Measurements from ENCODE around the gene APC. TPM values are rescaled to one million over a fixed set of nuclear protein-coding genes. Genes with fewer than 3 reads are reported as not detected.
A peak's percentile ranks its signal among the peaks of the same experiment; 100 is the strongest.

Gene APC
- total and polyA plus RNA-seq, 4 donors, result 4.1 to 103 (median 23.1) TPM

GRCh38 chr5:112691339-112691680 is 46.4 kb upstream of the APC start:
- Histone ChIP-seq H3K4me1 (ENCODE audit: control insufficient read depth in 5 of 5, insufficient read depth in 5 of 5, low read length in 5 of 5) (no peaks in the 10 kb centered on the region), H3K27me3 (ENCODE audit: control insufficient read depth in 3 of 3, insufficient read depth in 3 of 3, low read length in 2 of 3) (no peaks in the 10 kb centered on the region), H3K9me3 (ENCODE audit: control insufficient read depth in 4 of 4, insufficient read depth in 3 of 4, low read length in 3 of 4) (no peaks in the 10 kb centered on the region), H3K9ac (ENCODE audit: insufficient read depth in 1 of 2, low read length in 2 of 2) (no peak overlapping the region), H3K4me3 (no peak overlapping the region), H3K36me3 (ENCODE audit: control insufficient read depth in 4 of 4, insufficient read depth in 4 of 4, low read length in 4 of 4) (no peaks in the 10 kb centered on the region), H3K27ac (ENCODE audit: low read depth in 1 of 2, low read length in 1 of 2) (no peak overlapping the region)
- 57 to 76% methylated on average over 1 of the region's 1 CpG for WGBS, 2 donors
- ATAC-seq (ENCODE audit: insufficient read depth, low FRiP score) (no peak), DNase-seq (no peak)
- TF ChIP-seq CTCF (IDR thresholded peaks at IDR 0.05; ENCODE audit: control extremely low read depth, extremely low read depth), result no peak

- H3K9ac ChIP-seq (ENCODE audit: insufficient read depth in 1 of 2, low read length in 2 of 2), result no peak overlapping the region
- no peaks in the 10 kb centered on the region for H3K4me1 ChIP-seq (ENCODE audit: control insufficient read depth in 5 of 5, insufficient read depth in 5 of 5, low read length in 5 of 5)
- DNase-seq (no peak), ATAC-seq (ENCODE audit: insufficient read depth, low FRiP score) (no peak)
- H3K36me3 ChIP-seq (ENCODE audit: control insufficient read depth in 4 of 4, insufficient read depth in 4 of 4, low read length in 4 of 4), result no peaks in the 10 kb centered on the region
- no peak overlapping the region for H3K27ac ChIP-seq (ENCODE audit: low read depth in 1 of 2, low read length in 1 of 2)
- no peaks in the 10 kb centered on the region for H3K27me3 ChIP-seq (ENCODE audit: control insufficient read depth in 3 of 3, insufficient read depth in 3 of 3, low read length in 2 of 3)
- H3K9me3 ChIP-seq (ENCODE audit: control insufficient read depth in 4 of 4, insufficient read depth in 3 of 4, low read length in 3 of 4), result no peaks in the 10 kb centered on the region
- H3K4me3 ChIP-seq, result no peak overlapping the region
- TF ChIP-seq CTCF (IDR thresholded peaks at IDR 0.05; ENCODE audit: control extremely low read depth, extremely low read depth), result peak; percentile 7
- WGBS, 2 donors, result 71 to 81% methylated on average over 3 of the region's 3 CpGs
Measured at GRCh38 chr5:112691758-112692157, 45.9 kb upstream of the APC start.

GRCh38 chr5:112692472-112692871 is 45.2 kb upstream of the APC start:
- DNase-seq (no peak), ATAC-seq (ENCODE audit: insufficient read depth, low FRiP score) (no peak)
- H3K27me3 ChIP-seq (ENCODE audit: control insufficient read depth in 3 of 3, insufficient read depth in 3 of 3, low read length in 2 of 3), result no peaks in the 10 kb centered on the region
- 96% methylated on average over 1 of the region's 1 CpG for WGBS, 2 donors
- H3K36me3 ChIP-seq (ENCODE audit: control insufficient read depth in 4 of 4, insufficient read depth in 4 of 4, low read length in 4 of 4), result no peaks in the 10 kb centered on the region
- H3K27ac ChIP-seq (ENCODE audit: low read depth in 1 of 2, low read length in 1 of 2), result no peak overlapping the region
- TF ChIP-seq CTCF (IDR thresholded peaks at IDR 0.05; ENCODE audit: control extremely low read depth, extremely low read depth), result no peak
- H3K4me1 ChIP-seq (ENCODE audit: control insufficient read depth in 5 of 5, insufficient read depth in 5 of 5, low read length in 5 of 5), result no peaks in the 10 kb centered on the region
- H3K9me3 ChIP-seq (ENCODE audit: control insufficient read depth in 4 of 4, insufficient read depth in 3 of 4, low read length in 3 of 4), result no peaks in the 10 kb centered on the region
- no peak overlapping the region for H3K4me3 ChIP-seq
- H3K9ac ChIP-seq (ENCODE audit: insufficient read depth in 1 of 2, low read length in 2 of 2), result no peak overlapping the region

GRCh38 chr5:112693301-112693700 is 44.4 kb upstream of the APC start:
- DNase-seq (no peak), ATAC-seq (ENCODE audit: insufficient read depth, low FRiP score) (no peak)
- H3K4me3 ChIP-seq, result no peak overlapping the region
- H3K36me3 ChIP-seq (ENCODE audit: control insufficient read depth in 4 of 4, insufficient read depth in 4 of 4, low read length in 4 of 4), result no peaks in the 10 kb centered on the region
- H3K4me1 ChIP-seq (ENCODE audit: control insufficient read depth in 5 of 5, insufficient read depth in 5 of 5, low read length in 5 of 5), result no peaks in the 10 kb centered on the region
- 93 to 94% methylated on average over 3 of the region's 3 CpGs for WGBS, 2 donors
- H3K9me3 ChIP-seq (ENCODE audit: control insufficient read depth in 4 of 4, insufficient read depth in 3 of 4, low read length in 3 of 4), result no peaks in the 10 kb centered on the region
- TF ChIP-seq CTCF (IDR thresholded peaks at IDR 0.05; ENCODE audit: control extremely low read depth, extremely low read depth), result no peak
- H3K9ac ChIP-seq (ENCODE audit: insufficient read depth in 1 of 2, low read length in 2 of 2), result no peak overlapping the region
- no peak overlapping the region for H3K27ac ChIP-seq (ENCODE audit: low read depth in 1 of 2, low read length in 1 of 2)
- H3K27me3 ChIP-seq (ENCODE audit: control insufficient read depth in 3 of 3, insufficient read depth in 3 of 3, low read length in 2 of 3), result no peaks in the 10 kb centered on the region

All from lung (tissue), 12 donors.